IPS-18c (cell line): ENCODE data around the gene ABCF3.

ENCODE experiments used
- H3K4me3 ChIP-seq: 2 replicates; pipeline ENCODE4 v1.7.0; 2013; ENCODE audit warnings: low read depth, mild to moderate bottlenecking, low read length, moderate library complexity; ENCODE audit not compliant: insufficient read depth
- H3K9me3 ChIP-seq: one replicate; pipeline ENCODE4 v1.6.1; 2013; ENCODE audit warnings: mild to moderate bottlenecking, low read length, moderate library complexity; ENCODE audit not compliant: control insufficient read depth, insufficient read depth

ABCF3 gene

DNA sequence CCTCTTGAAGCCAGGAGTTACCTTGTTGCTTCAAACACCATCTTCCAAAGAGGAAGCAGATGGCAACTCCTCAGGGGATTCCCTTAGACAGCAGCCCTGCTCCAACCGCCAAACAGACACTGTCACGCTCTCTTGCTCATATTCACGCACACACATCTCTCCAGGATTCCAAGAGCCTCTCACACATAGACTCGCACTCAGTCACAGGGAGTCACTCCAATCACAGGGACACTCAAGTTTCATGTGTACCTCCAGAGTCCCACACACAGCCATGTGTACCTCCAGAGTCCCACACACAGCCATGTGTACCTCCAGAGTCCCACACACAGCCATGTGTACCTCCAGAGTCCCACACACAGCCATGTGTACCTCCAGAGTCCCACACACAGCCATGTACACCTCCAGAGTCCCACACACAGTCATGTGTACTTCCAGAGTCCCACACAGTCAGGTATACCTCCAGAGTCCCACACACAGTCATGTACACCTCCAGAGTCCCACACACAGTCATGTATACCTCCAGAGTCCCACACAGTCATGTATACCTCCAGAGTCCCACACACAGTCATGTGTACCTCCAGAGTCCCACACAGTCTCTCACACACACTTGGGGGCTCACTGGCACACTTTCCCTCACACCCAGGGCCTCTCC is 49.5 kb downstream of the ABCF3 start:
- Histone ChIP-seq H3K9me3 (peaks cover 9% of the 10 kb centered on the region), H3K4me3 (no peak overlapping the region)

- peaks cover 9% of the 10 kb centered on the region for H3K9me3 ChIP-seq
- no peak overlapping the region for H3K4me3 ChIP-seq
These were observed 50.0 kb downstream of the ABCF3 start for GRCh38 chr3:184236033-184236410.

- H3K9me3 ChIP-seq, result peaks cover 8% of the 10 kb centered on the region
- no peak overlapping the region for H3K4me3 ChIP-seq
These were observed 50.6 kb downstream of the ABCF3 start for GRCh38 chr3:184236636-184237035.

DNA sequence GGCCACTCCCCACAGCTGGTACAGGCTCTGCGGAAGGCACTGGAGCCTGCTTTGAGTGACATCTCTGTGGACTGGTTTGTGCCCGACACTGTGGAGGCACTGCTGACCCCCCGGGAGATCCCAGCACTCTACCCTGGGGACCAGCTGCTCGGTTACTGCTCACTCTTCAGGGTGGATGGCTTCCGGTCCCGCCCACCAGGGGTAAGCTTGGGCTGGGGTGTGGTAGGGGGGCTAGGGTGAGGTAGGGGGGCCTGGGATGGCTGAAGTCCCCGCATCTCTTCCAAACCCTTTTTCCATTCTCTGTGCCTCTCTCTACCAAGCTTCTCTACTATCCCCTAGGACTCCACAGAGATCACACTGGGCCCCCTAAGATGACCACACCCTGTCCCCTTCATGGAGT is 51.2 kb downstream of the ABCF3 start:
- Histone ChIP-seq H3K9me3 (peaks cover 7% of the 10 kb centered on the region), H3K4me3 (no peak overlapping the region)

DNA sequence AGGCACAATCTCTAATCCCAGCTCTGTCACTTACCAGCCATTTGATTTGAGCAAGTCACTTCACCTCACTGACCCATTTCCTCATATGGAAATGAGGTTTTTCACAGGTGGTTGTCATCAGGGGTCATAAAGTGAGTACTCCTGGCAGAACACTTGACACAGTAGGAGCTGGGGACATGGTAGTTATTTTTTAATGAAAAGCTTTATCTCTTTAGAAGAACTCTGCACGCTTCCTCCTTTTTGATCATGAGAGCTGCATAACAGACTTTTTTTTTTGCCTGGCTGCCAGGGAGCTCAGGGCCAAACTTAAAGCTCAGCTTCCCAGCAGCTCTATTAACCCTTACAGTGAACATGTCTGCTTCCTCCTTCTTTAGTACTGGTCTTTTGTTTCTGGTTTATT is 51.8 kb downstream of the ABCF3 start:
- peaks cover 7% of the 10 kb centered on the region for H3K9me3 ChIP-seq
- H3K4me3 ChIP-seq, result no peak overlapping the region

DNA sequence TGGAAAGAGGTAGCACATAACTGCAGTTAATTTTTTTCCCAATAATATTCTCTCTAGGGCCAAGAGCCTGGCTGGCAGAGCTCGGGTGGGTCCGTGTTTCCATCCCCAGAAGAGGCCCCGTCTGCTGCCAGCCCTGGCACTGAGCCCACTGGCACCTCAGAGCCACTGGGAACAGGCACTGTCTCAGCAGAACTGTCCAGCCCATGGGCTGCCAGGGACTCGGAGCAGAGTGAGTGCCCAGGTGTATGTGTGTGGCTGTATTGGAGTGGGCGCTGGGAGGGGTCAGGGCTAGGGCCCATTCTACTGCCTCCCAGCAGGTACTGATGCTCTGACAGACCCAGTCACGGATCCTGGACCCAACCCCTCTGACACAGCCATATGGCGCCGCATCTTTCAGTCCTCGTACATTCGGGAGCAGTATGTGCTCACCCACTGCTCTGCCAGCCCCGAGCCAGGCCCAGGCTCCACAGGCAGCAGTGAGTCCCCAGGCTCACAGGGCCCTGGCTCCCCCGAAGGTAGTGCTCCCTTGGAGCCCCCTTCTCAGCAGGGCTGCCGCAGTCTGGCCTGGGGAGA is 52.3 kb downstream of the ABCF3 start:
- Histone ChIP-seq H3K9me3 (peaks cover 7% of the 10 kb centered on the region), H3K4me3 (no peak overlapping the region)

DNA sequence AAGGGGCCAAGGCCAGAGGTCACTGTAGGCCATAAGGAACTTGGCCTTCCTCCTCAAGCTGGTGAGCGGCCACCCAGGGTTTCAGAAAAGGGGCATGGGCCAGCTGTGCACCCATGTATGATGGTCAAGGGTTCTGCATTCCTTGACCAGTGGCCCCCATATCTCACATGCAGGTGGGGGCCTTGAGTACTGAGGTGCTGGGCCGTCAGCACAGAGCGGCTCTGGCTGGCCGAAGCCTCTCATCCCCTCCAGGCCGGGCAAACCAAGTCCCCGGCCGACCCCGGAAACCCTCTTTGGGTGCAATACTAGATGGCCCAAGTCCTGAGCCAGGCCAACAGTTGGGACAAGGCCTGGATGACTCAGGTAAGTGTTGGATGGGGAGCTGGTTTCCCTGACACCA is 53.2 kb downstream of the ABCF3 start:
- Histone ChIP-seq H3K4me3 (no peak overlapping the region), H3K9me3 (peaks cover 7% of the 10 kb centered on the region)

- Histone ChIP-seq H3K9me3 (peaks cover 6% of the 10 kb centered on the region), H3K4me3 (no peak overlapping the region)
These were observed 53.7 kb downstream of the ABCF3 start for GRCh38 chr3:184239708-184240107.

GRCh38 chr3:184240384-184241140 is 54.6 kb downstream of the ABCF3 start:
- H3K4me3 ChIP-seq, result no peak overlapping the region
- peaks cover 4% of the 10 kb centered on the region for H3K9me3 ChIP-seq

DNA sequence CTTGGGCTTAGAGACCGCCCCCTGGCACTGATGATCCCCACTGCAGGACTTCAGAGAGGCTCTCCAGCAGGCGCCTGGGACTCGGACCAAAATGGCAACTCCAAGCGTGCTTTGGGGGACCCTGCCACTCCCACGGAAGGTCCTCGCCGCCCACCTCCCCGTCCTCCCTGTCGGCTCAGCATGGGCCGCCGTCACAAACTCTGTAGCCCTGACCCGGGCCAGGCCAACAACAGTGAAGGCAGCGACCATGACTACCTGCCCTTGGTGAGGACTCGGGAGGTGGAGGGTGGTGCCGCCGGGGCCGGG is 55.1 kb downstream of the ABCF3 start:
- Histone ChIP-seq H3K9me3 (peaks cover 4% of the 10 kb centered on the region), H3K4me3 (no peak overlapping the region; the same call in 1 of the 2 replicates)

GRCh38 chr3:184241447-184242296 is 55.7 kb downstream of the ABCF3 start:
- Histone ChIP-seq H3K4me3 (peak overlapping the region; percentile 31; the same call in 1 of the 2 replicates), H3K9me3 (peaks cover 4% of the 10 kb centered on the region)

GRCh38 chr3:184242297-184242685 is 56.3 kb downstream of the ABCF3 start:
- H3K9me3 ChIP-seq, result no peaks in the 10 kb centered on the region
- H3K4me3 ChIP-seq, result no peak overlapping the region
